Stimulated activated CD4-positive, alpha-beta T cell treated with anti-CD3 and anti-CD28 coated beads, Interleukin-1b, Interleukin-23, amount 100 ng/mL, for 24 hours (primary cell): ENCODE measurements around the gene AKAP5.
"Not testable (repeated sequence)": the region's sequence is repeated elsewhere in the genome, so short reads cannot be mapped to it uniquely, and the experiment has no call there.

Experiments
- DNase-seq, 4 experiments: peaks; one replicate each; pipeline ENCODE4 v3.0.0-alpha.2; 2020; ENCODE audit warnings: low read depth in 4 of 4, low spot score in 1 of 4

The AKAP5 gene

GRCh38 chr14:64502456-64502855 lies 37.2 kb downstream of the AKAP5 start:
- DNase-seq: no peak

DNA sequence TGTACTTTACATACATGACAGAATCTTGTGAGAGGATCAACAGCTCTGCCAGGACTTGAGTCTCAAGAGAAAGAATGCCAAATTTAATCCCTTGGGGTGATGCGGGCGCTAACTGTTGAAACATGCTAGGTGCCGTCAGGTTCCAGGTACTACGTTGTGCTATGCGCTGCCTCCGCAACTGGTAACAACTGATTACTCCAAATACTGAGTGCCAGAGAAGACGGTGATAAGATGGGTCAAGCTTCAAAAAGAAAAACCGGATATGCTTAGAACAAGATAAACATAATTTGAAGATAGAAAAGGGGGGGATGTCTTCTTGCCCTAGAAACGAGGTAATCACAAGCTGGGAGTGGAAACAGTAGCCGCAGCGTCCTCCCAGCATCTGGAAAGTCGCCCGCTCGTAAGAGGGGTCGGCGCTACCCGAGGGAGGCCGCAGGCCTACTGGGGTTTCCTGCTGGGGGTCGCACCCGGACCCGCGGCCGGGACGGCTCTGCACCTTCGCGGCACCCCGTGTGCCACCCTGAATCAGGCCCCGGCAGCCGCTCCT lies 37.7 kb downstream of the AKAP5 start:
- DNase-seq: peak in 1 of 4 experiments; percentile 23

GRCh38 chr14:64503434-64504309 lies 38.4 kb downstream of the AKAP5 start, which contains the start of gene ZBTB25:
Gene ZBTB25, minus strand, starts transcription at chr14:64503838. Its CDS starts 13,305 bp downstream, at chr14:64490533.
- DNase-seq: peak; percentile 73 to 89 (median 84)

DNA sequence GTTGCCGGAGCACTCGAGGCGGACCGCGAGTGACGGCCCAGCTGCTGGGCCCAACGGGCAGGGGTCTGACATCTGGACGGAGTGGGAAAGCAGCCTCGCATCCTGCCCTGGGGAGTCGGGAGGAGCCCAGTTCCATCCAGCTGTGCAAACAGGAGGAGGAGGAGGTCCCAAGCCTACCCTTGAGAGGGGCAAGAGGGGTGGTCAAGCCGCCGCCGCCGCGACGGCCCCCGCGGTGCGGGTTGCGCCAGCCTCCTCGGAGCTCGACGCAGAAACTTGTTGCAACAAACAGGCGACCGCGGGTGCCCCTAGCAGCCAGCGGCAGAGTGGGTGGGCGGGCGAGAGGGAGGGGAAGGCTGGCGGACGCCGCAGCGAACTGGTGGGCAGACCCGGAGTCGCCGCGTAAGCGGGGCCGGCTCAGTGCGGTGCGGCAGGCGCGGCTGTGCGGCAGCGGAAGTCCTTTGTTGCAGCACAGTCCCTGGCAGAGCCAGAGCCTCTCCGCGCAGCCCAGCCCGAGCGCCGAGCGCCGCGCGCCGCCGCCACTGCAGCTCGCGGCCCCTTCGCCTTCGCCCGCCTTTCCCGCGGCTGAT lies 39.1 kb downstream of the AKAP5 start, which contains the start of gene ZBTB1:
ZBTB1 (plus strand) TSS at position 461 of the 587 bp plus-strand sequence. CDS start 16,735 bp downstream, outside the sequence.
- DNase-seq: peak; percentile 60 to 81 (median 71)

DNA sequence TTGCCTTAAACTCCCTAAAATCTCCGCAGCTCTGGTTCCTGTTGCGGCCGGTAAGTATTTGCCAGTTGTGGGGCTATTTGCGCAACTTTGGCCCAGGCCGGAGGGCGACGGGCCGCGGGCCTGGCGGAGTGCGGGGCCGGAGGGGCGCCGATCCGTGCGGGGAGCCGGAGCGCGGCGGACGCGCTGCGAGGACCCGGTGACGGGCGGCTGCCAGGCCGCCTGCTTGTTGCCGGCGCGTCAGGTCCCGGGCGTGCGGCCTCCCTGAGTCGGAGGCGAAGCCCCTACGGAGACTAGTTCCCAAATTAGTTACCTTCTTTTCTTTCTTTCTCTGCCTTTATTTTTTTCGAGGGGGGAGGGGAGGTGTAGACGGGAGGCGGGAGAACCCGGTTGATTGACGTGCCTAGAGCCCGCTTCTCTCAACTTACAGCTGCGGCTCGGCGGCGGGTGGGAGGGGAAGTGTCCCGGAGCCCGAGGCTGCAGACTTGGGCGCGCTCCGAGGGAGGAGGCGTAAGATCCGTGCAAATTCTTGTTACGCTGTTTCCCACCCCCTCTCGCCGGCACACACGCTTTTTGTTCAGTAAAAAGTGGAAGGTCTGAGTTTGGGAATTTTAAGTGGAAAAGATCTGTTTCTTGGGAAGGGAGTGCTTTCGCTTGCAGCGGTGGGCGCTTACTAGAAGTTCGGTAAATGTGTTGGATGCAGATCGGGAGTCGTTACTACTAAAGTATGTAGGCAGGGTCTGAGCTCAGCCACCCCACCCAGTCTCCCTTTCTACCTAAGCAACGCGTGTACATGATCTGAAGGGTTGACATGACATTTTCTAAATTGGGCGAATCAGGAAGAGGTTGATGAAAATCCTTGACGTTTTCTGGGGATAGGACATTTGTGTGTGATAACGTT lies 39.8 kb downstream of the AKAP5 start:
- DNase-seq: peak; percentile 68 to 82 (median 73)

DNA sequence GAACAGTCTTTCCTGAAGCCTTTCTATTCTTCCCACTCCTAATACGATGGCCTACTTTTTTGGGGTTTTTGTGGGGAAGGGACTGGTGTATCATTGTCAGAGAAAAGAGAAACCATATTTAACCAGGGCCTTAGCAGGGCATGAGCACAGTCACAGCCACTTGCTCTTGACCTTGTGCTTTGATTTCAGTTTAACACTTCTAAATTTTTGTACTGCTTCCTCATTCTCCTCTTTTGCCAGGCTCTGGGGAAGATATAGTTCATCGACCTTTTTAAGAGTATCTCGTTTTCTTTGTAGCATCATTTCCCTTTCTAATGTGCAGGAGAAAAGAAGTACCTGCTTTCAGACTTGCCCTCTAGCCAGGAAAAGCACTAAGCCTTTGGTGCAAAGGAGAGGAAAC lies 41.4 kb downstream of the AKAP5 start:
- no peak for DNase-seq

DNA sequence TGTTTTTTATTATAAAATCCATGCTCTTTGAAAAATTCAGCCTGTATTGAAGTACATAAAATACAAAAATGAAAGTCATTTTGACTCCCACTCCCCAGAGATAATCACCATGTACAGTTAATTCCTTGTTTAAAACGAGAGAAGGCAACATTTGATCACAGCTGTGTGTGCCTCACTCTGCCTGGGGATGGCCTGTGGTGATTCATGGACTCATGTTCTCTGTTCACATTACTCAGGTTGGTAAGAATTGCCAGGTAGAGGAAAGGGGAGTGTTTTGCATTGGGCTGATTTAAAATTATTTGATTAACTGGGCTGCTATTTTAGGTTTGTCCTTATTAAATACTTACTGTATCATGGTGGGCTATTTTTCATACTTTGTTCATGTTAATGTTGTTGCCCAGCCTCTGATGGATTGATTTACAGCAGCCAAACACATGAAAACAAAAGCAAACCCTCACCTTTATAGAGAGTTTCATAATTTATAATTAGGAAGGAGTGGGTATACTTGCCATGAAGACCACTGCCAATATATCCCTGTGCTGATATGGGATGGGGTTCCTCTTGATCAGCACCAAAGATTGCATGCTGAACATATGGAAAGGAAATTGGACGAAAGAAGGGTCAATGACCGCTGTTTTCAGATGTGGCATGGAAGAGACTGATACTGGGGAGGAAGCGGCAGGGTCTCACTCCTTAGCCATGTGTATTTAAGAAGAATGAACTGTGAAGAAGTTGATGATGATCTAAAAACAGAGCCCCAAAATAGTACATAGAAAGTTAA lies 42.3 kb downstream of the AKAP5 start:
- peak in 3 of 4 experiments; percentile 8 to 34 (median 32) for DNase-seq

DNA sequence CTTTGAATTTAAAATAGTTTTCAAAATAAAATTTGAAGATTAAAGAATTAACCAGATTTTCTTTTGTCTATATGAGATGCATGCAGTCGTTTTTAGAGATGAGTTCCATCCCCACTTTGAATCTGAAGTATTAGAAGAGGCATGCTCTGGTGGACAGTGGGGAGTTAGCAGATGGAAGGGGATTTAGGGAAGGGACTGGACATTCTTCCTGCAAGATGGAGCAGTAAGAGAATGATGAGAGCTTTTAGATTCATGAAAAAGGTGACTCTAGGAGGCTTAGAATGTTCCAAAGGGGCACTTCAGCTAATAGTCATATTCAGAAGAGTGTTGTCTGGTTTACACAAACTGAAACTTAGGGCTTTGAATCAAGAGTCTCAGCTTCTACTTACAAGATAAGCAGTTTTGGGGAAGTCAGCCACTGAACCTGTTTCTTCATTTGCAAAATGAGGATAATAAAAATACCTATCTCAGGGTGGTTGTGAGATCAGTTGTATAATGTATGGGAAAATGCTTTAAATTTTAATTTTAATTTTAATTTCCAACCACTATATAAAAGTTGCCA lies 43.0 kb downstream of the AKAP5 start:
- no peak for DNase-seq

- DNase-seq: no peak
Measured at GRCh38 chr14:64509036-64509435, 43.7 kb downstream of the AKAP5 start.

DNA sequence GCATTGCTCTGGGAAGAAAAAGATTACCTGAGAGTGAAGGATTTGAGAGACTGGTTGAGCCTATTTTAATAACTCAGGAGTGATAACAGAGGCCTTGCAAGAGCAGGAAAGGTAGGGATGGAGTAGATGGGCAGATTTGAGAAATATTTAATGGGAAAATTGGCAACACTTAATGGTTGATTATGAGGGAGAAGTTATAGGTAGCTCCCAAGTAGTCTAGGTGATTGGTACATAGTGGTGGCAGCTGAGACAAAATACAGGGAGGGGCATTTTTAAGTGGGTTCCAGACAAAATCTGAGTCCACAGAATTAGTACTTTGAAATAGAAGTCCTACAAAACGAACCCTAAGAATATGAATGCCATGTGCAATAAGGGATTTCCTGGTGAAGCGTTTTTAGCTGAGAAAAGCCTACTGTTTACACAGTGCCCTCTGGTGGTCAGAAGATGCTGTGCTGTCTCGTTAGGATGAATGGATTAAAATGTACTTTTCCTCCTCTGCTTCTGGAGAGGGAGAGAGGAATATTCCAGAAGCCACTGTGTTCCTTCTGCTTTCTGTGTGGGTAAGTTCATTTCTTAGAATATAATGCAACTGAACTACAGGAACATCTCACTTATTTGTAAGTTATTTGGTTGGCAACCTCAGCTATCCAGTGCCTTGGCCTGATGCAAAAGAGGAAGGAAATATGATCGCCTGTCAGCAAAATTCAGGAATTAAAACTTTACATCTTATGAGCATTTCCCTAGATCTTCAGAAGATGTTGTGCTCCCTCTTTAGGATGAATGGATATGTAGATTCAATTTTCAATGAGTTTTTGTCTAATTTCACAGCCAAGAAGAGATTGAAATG lies 45.7 kb downstream of the AKAP5 start:
- DNase-seq: peak; percentile 36 to 55 (median 44)

- no peak for DNase-seq
Measured at GRCh38 chr14:64513271-64513670, 48.0 kb downstream of the AKAP5 start.

- no peak for DNase-seq
Measured at GRCh38 chr14:64515053-64515452, 49.8 kb downstream of the AKAP5 start.

DNA sequence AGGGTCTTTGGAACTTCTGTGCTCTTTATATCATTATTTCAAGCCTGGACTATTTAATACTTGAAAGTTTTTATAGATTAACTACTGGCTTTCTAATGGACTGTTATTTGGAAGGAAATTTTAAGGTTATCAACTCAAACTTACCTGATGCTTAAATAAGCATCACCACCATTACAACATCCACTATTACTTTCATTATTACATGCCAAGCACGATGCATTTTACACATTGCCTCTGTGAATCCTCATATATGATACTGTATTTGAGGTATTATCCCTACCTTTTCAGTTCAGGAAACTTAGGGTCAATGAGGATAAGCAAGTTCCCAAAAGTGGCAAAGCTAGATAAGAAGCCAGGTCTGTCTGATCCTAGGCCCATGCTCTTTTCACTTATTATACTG lies 51.7 kb downstream of the AKAP5 start:
- DNase-seq: no peak

DNA sequence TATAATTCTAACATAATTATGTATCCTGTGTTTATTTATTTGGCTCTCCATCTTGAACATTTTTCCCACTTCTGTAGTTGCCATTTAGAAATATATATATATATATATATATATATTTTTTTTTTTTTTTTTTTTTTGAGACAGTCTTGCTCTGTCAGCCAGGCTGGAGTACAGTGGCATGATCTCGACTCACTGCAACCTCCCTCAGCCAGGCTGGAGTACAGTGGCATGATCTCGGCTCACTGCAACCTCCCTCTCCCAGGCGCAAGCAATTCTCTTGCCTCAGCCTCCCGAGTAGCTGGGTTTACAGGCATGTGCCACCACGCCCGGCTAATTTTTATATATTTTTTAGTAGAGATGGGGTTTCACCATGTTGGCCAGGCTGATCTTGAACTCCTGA lies 52.4 kb downstream of the AKAP5 start:
- not testable (repeated sequence) for DNase-seq

- no peak for DNase-seq
Measured at GRCh38 chr14:64518229-64518628, 52.9 kb downstream of the AKAP5 start.

DNA sequence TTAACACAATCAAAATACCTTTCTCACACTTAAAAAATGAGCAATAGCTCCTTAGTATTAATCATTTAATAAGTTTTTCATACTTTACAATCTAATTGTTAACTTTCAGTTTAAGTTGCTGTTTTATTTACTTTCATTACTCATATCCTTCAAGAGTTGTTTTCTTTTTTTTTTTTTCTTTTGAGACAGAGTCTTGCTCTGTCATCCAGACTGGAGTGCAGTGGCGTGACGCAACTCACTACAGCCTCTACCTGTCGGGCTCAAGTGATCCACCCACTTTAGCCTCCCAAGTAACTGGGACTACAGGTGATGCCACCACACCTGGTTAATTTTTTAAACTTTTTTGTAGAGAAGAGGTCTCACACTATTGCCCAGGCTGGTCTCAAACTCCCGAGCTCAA lies 55.4 kb downstream of the AKAP5 start:
- no peak for DNase-seq

DNA sequence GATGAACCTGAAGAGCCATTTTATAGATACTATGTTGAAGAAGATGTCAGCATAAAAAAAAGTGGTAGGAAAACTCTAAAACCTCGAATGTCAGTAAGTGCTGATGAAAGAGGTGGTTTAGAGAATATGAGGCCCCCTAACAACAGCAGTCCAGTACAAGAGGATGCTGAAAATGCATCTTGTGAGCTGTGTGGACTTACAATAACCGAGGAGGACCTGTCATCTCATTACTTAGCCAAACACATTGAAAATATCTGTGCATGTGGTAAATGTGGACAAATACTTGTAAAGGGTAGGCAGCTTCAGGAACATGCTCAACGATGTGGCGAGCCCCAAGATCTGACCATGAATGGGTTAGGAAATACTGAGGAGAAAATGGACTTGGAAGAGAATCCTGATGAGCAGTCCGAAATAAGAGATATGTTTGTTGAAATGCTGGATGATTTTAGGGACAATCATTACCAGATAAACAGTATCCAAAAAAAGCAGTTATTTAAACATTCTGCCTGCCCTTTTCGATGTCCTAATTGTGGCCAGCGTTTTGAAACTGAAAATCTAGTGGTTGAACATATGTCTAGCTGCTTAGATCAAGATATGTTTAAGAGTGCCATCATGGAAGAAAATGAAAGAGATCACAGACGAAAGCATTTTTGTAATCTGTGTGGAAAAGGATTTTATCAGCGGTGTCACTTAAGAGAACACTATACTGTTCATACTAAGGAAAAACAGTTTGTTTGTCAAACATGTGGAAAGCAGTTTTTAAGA lies 57.5 kb downstream of the AKAP5 start:
- no peak for DNase-seq
